ENCODE results near the gene PCLO. TPM values are rescaled to one million over a fixed set of nuclear protein-coding genes. Genes with fewer than 3 reads are reported as not detected.

The PCLO gene
- total RNA-seq, 1 donor from 2014 or later, result 5.3 TPM

DNA sequence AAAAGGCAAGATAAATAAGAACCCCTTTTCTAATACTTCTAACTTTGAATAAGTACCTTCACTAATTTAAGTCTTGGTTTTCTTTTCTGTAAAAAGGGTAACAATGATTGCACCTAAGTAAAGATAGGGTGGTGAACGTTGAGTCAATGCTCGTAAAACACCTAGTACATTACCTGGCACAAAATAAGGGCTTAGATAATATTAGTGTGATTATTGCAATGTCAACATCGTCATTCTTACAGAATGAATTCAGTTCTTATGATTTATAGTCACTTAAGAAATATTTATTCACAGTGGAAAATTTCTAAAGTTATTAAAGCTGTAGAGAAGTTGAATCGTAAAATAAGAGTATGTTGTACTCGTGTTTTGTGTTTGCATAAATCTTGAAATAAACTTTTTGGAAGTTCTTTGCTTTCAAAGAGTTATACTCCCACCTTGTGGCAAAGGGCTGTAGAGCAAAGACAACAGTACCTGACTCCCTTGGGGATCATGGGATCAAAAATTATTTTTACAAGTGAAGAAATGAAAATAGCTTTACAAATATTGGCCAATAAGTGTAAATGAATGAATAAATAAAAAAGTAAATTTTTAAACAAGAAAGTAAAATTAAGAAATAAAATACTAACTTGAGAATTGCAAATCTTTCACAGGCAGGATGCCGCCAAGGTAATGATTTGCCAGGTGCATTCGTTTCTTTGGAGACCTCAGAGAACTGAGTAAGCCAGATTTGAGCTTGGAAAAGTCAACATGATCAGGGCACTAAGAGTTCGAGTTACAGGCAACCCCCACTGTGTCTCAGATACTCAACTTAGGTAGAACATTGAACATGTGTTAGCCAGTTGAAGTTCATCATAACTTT lies 433.3 kb downstream of the PCLO start:
- Mint-ChIP-seq H3K27me3 (ENCODE audit: low read depth) (no peaks in the 10 kb centered on the region), H3K36me3 (no peaks in the 10 kb centered on the region), H3K27ac (no peak overlapping the region), H3K4me1 (no peaks in the 10 kb centered on the region), H3K9me3 (no peaks in the 10 kb centered on the region), H3K4me3 (no peak overlapping the region)
- TF ChIP-seq, protein P1, sequence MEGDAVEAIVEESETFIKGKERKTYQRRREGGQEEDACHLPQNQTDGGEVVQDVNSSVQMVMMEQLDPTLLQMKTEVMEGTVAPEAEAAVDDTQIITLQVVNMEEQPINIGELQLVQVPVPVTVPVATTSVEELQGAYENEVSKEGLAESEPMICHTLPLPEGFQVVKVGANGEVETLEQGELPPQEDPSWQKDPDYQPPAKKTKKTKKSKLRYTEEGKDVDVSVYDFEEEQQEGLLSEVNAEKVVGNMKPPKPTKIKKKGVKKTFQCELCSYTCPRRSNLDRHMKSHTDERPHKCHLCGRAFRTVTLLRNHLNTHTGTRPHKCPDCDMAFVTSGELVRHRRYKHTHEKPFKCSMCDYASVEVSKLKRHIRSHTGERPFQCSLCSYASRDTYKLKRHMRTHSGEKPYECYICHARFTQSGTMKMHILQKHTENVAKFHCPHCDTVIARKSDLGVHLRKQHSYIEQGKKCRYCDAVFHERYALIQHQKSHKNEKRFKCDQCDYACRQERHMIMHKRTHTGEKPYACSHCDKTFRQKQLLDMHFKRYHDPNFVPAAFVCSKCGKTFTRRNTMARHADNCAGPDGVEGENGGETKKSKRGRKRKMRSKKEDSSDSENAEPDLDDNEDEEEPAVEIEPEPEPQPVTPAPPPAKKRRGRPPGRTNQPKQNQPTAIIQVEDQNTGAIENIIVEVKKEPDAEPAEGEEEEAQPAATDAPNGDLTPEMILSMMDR (IDR thresholded peaks at IDR 0.05; ENCODE audit: unreplicated experiment), result peak; percentile 75
- no peak for DNase-seq (ENCODE audit: low spot score in 2 of 2, unreplicated experiment in 2 of 2)

DNA sequence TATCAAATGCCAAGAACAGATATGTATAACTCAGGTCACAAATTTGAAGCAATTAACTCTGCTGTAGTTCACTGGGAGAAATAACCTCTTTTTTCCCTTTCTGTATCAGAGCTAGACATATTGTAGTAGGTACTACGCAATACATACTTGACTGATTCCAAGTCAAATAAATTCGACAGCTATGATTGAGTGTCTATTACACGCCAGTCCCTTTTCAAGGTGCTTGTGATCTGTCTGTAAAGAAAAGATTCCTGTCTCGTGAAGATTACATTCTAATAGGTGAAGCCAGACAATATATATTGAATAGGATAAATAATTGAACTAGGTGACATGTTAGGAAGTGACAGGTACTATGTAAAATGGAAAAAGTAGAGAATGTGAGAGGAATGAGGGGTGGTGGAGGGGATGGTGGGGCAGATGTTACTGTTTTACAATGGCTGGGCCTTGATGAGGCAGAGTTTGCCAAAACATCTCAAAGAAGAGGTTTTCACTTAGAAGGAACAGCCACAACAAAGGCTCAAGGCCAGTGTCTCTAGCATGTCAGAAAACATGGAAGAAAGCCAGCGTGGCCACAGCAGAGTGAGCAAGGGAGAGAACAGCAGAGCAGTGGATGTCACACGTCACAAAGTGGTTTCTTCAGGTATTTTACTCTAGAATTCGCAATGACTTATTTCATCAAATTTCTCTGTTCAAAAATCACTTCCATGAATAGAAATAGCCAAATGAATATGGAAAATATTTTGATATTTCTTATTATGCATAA lies 436.5 kb downstream of the PCLO start:
- DNase-seq (ENCODE audit: low spot score in 2 of 2, unreplicated experiment in 2 of 2), result no peak
- Mint-ChIP-seq H3K27ac (no peak overlapping the region), H3K4me3 (no peak overlapping the region), H3K4me1 (no peaks in the 10 kb centered on the region), H3K36me3 (no peaks in the 10 kb centered on the region), H3K27me3 (ENCODE audit: low read depth) (no peaks in the 10 kb centered on the region), H3K9me3 (no peaks in the 10 kb centered on the region)
- TF ChIP-seq, protein P1 (IDR thresholded peaks at IDR 0.05; ENCODE audit: unreplicated experiment), result no peak

- Mint-ChIP-seq H3K9me3 (no peaks in the 10 kb centered on the region), H3K27ac (no peak overlapping the region), H3K4me3 (no peak overlapping the region), H3K4me1 (no peaks in the 10 kb centered on the region), H3K36me3 (no peaks in the 10 kb centered on the region), H3K27me3 (ENCODE audit: low read depth) (no peaks in the 10 kb centered on the region)
- no peak for DNase-seq (ENCODE audit: low spot score in 2 of 2, unreplicated experiment in 2 of 2)
- TF ChIP-seq, protein P1 (IDR thresholded peaks at IDR 0.05; ENCODE audit: unreplicated experiment), result no peak
These were observed 439.3 kb downstream of the PCLO start for GRCh38 chr7:82723411-82723810.

- Mint-ChIP-seq H3K27ac (no peak overlapping the region), H3K27me3 (ENCODE audit: low read depth) (no peaks in the 10 kb centered on the region), H3K4me1 (no peaks in the 10 kb centered on the region), H3K4me3 (no peak overlapping the region), H3K9me3 (no peaks in the 10 kb centered on the region), H3K36me3 (no peaks in the 10 kb centered on the region)
- TF ChIP-seq, protein P1 (IDR thresholded peaks at IDR 0.05; ENCODE audit: unreplicated experiment), result no peak
- DNase-seq (ENCODE audit: low spot score in 2 of 2, unreplicated experiment in 2 of 2), result no peak
These were observed 439.7 kb downstream of the PCLO start for GRCh38 chr7:82722946-82723345.

DNA sequence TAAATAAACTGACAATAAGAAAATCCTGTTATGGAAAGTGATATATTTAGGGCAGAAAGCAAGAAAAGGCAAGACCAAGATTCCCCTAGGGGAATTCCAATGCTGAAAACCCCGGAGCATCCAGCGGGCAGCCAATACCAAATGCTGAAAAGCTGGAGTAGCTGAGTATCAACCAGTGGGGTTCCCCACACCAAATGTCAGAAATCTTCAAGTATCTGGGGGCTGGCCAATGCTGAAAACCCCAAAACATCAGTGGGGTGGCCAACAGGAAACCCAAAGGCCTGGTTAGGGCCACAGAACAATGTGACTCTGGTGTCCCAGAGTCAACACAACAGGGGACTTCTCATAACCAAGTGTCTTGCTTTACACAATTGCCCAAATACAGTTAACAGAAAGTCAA lies 447.3 kb downstream of the PCLO start:
- H3K4me1 Mint-ChIP-seq, result no peaks in the 10 kb centered on the region
- no peak overlapping the region for H3K4me3 Mint-ChIP-seq
- H3K36me3 Mint-ChIP-seq, result no peaks in the 10 kb centered on the region
- no peak for DNase-seq (ENCODE audit: low spot score in 2 of 2, unreplicated experiment in 2 of 2)
- no peak overlapping the region for H3K27ac Mint-ChIP-seq
- TF ChIP-seq, protein P1 (IDR thresholded peaks at IDR 0.05; ENCODE audit: unreplicated experiment), result no peak
- no peaks in the 10 kb centered on the region for H3K9me3 Mint-ChIP-seq
- no peaks in the 10 kb centered on the region for H3K27me3 Mint-ChIP-seq (ENCODE audit: low read depth)

All from mesothelial cell of epicardium (in vitro differentiated cells).